ENCODE measurements around the gene ARHGEF19.

DNA sequence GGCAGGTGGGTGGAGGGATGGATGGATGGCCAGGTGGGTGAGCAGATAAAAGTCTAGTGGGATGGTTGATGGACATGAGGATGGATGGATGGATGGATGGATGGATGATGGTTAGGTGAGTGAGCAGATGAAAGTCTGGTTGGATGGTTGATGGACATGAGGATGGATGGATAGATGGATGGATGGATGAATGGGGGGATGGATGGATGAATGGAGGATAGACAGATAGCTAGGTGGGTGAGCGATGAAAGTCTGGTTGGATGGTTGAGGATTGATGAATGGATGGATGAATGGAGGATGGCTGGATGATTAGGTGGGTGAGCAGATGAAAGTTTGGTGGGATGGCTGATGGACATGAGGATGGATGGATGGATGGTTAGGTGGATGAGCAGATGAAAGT lies 9.0 kb upstream of the ARHGEF19 start:
- TF ChIP-seq HNRNPK (IDR thresholded peaks at IDR 0.05; ENCODE audit: low read depth, low read length, poor library complexity, severe bottlenecking), result no peak
- no peak for TF ChIP-seq ZC3H11A (IDR thresholded peaks at IDR 0.05; ENCODE audit: low read depth, low read length)

Measured in K562 (cell line).